OCI-LY7 (cell line): ENCODE measurements around the gene FGF18. TPM values are rescaled to one million over a fixed set of nuclear protein-coding genes. Genes with fewer than 3 reads are reported as not detected.

Experiments
- BruUV-seq: library from RNA; stranded (reverse); fragments of 400-500 nt; replicated peaks from 2 replicates; lab custom pipeline; 2021; lab: Mats Ljungman, UMichigan
- CTCF ChIA-PET: fragments of 300-600 bp; sonication (Branson Sonifier 250); formaldehyde crosslinking; loops from one replicate; lab custom pipeline; 2022; ENCODE audit warnings: antibody characterized with exemption; ENCODE audit not compliant: unreplicated experiment; lab: Charles Lee
- POLR2A ChIA-PET: fragments of 300-600 bp; sonication (Branson Sonifier 250); formaldehyde crosslinking; loops from one replicate; lab custom pipeline; 2022; ENCODE audit warnings: antibody characterized with exemption; lab: Charles Lee
- DNase-seq: peaks from one replicate; pipeline ENCODE4 v3.0.0-alpha.2; 2015; ENCODE audit warnings: low spot score
- H2AFZ ChIP-seq: fragments of 200-600 bp; sonication (generic), shearing (Covaris generic); 2 replicates; pipeline ENCODE4 v1.6.1; 2014; ENCODE audit warnings: mild to moderate bottlenecking, antibody characterized with exemption, low read length, moderate library complexity
- H3K27ac ChIP-seq: fragments of 200-600 bp; sonication (generic); 2 replicates; pipeline ENCODE4 v1.5.1; 2014; ENCODE audit warnings: mixed run types, low read depth, mild to moderate bottlenecking, moderate library complexity, low read length, inconsistent platforms; ENCODE audit not compliant: poor library complexity, severe bottlenecking
- H3K36me3 ChIP-seq: fragments of 200-600 bp; sonication (generic); 2 replicates; pipeline ENCODE4 v1.6.1; 2014; ENCODE audit warnings: mild to moderate bottlenecking, antibody characterized with exemption, low read length, moderate library complexity, mixed read lengths; ENCODE audit not compliant: insufficient read depth
- H3K4me1 ChIP-seq: fragments of 200-600 bp; sonication (generic); 2 replicates; pipeline ENCODE4 v1.5.1; 2014; ENCODE audit warnings: mild to moderate bottlenecking, low read length; ENCODE audit not compliant: insufficient read depth, poor library complexity, severe bottlenecking
- H3K4me2 ChIP-seq: fragments of 200-600 bp; sonication (generic); 2 replicates; pipeline ENCODE4 v1.6.1; 2014; ENCODE audit warnings: mild to moderate bottlenecking, low read length
- H3K4me3 ChIP-seq: fragments of 200-600 bp; sonication (generic); 2 replicates; pipeline ENCODE4 v1.5.1; 2014; ENCODE audit warnings: mild to moderate bottlenecking, low read depth, low read length; ENCODE audit not compliant: poor library complexity, severe bottlenecking
- H3K79me2 ChIP-seq: fragments of 200-600 bp; sonication (generic); 2 replicates; pipeline ENCODE4 v1.6.1; 2016; ENCODE audit warnings: low read depth, mild to moderate bottlenecking, low read length, moderate library complexity, mixed read lengths; ENCODE audit not compliant: insufficient read depth
- H3K9me2 ChIP-seq: fragments of 200-600 bp; sonication (generic); 2 replicates; pipeline ENCODE4 v1.6.1; 2016; ENCODE audit warnings: mild to moderate bottlenecking, low read length, mixed read lengths; ENCODE audit not compliant: insufficient read depth
- H3K9me3 ChIP-seq: fragments of 200-600 bp; sonication (generic); 2 replicates; pipeline ENCODE4 v1.6.1; 2014; ENCODE audit warnings: mild to moderate bottlenecking, mixed run types, low read length, mixed read lengths
- H4K20me1 ChIP-seq: fragments of 200-600 bp; sonication (generic); 2 replicates; pipeline ENCODE4 v1.6.1; 2014; ENCODE audit warnings: mild to moderate bottlenecking, antibody characterized with exemption, low read length, moderate library complexity, mixed read lengths; ENCODE audit not compliant: insufficient read depth
- EZH2phosphoT487 ChIP-seq: fragments of 200-600 bp; sonication (generic); IDR thresholded peaks from 2 replicates; pipeline ENCODE4 v1.6.1; 2018; ENCODE audit warnings: low read depth, borderline replicate concordance, mild to moderate bottlenecking, mixed run types, antibody characterized with exemption, low read length, moderate library complexity, mixed read lengths
- intact Hi-C: fragments of 100-400 bp; cut with micrococcal nuclease; formaldehyde crosslinking; loops from one replicate; pipeline ENCODE4 v1.10.0; 2022; ENCODE audit not compliant: unreplicated experiment
- total RNA-seq, 2 experiments: library from RNA; depleted of rRNA in 1 of 2; stranded (reverse); fragments of >200 nt in 1 of 2; shearing (Covaris generic) in 1 of 2; gene quantifications; 2 replicates each; pipeline ENCODE4 v1.2.3, GENCODE V29; 2014 to 2022
- TF ChIP-seq, protein P1 (sequence below): fragments of 200-600 bp; sonication (generic); conservative IDR thresholded peaks from 2 replicates; pipeline ENCODE4 v1.5.1; 2014; ENCODE audit warnings: mild to moderate bottlenecking, antibody characterized with exemption, low read length, moderate library complexity, mixed read lengths

Gene FGF18
- total RNA-seq, 2 experiments from 2014 or later = 0.16 TPM; not detected in 1

DNA sequence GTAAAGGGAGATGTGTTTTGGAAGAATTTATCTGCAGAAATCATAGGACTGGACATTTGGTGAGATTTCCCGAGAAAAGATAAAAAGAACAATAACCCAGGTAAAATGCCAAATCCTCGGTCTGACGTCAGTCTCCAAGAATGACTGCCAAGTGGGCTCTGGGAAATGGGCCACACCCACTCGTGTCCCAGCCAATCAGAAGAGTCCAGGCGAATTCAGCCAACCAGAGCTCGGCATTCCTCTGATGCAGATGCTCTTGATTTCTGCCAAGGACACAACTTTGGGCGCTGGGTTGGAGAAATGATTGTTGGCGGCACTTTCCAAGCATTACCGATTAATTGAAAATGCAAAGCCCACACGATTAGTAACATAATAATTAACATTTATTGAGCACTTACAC is 73.3 kb downstream of the FGF18 start:
- Histone ChIP-seq H3K27ac (no peak overlapping the region), H3K9me3 (no peaks in the 10 kb centered on the region), H3K79me2 (no peaks in the 10 kb centered on the region), H2AFZ (no peak overlapping the region), H4K20me1 (no peaks in the 10 kb centered on the region), H3K36me3 (no peaks in the 10 kb centered on the region), H3K4me3 (no peak overlapping the region), H3K4me1 (no peaks in the 10 kb centered on the region), H3K9me2 (no peaks in the 10 kb centered on the region), H3K4me2 (no peak overlapping the region)
- CTCF ChIA-PET = no interaction called here
- intact Hi-C loops = no loop called here
- POLR2A ChIA-PET = no interaction called here
- TF ChIP-seq, protein P1, sequence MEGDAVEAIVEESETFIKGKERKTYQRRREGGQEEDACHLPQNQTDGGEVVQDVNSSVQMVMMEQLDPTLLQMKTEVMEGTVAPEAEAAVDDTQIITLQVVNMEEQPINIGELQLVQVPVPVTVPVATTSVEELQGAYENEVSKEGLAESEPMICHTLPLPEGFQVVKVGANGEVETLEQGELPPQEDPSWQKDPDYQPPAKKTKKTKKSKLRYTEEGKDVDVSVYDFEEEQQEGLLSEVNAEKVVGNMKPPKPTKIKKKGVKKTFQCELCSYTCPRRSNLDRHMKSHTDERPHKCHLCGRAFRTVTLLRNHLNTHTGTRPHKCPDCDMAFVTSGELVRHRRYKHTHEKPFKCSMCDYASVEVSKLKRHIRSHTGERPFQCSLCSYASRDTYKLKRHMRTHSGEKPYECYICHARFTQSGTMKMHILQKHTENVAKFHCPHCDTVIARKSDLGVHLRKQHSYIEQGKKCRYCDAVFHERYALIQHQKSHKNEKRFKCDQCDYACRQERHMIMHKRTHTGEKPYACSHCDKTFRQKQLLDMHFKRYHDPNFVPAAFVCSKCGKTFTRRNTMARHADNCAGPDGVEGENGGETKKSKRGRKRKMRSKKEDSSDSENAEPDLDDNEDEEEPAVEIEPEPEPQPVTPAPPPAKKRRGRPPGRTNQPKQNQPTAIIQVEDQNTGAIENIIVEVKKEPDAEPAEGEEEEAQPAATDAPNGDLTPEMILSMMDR = no peak
- no TSS peak for BruUV-seq
- no peak for DNase-seq

DNA sequence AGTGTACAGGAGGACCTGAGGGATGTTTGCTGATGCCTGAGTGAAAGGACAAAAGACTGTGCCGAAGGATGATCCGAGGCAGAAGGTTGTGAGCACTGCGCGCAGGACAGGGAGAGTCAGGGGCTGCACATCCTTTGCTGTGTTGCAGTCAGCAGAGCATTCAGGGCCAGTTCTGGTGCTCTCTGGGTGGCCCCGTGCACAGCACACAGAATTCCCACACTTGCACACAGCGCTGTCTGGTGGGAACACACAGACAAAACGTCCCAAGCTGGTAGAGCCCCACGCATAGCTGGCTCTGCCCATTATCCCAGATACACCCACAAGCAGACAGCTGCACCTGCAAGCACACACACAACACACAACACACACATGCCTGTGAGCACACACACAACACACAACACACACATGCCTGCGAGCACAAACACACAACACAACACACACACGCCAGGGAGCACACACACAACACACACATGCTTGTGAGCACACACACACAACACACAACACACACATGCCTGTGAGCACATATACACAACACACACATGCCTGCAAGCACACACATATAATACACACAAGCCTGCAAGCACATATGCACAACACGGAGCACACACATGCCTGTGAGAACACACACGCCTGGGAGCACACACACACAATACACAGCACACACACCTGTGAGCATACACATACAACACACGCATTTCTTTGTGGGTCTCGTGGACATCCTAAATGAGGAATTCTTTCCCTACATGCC is 74.4 kb downstream of the FGF18 start:
- no TSS peak for BruUV-seq
- TF ChIP-seq, protein P1 = no peak
- TF ChIP-seq EZH2phosphoT487 = no peak
- no peaks in the 10 kb centered on the region for H3K9me2 ChIP-seq
- no peak for DNase-seq
- intact Hi-C loops = no loop called here
- H3K79me2 ChIP-seq = no peaks in the 10 kb centered on the region
- H4K20me1 ChIP-seq = no peaks in the 10 kb centered on the region
- H3K4me1 ChIP-seq = no peaks in the 10 kb centered on the region
- H3K4me2 ChIP-seq = no peak overlapping the region
- no peaks in the 10 kb centered on the region for H3K36me3 ChIP-seq
- ChIA-PET CTCF (no interaction called here), POLR2A (interaction anchor here (0.7 kb wide), 1 partner anchor 22 kb away, joined by 3 read pairs; no protein-coding TSS in a partner anchor)
- H2AFZ ChIP-seq = no peak overlapping the region
- no peak overlapping the region for H3K27ac ChIP-seq
- no peaks in the 10 kb centered on the region for H3K9me3 ChIP-seq
- no peak overlapping the region for H3K4me3 ChIP-seq

DNA sequence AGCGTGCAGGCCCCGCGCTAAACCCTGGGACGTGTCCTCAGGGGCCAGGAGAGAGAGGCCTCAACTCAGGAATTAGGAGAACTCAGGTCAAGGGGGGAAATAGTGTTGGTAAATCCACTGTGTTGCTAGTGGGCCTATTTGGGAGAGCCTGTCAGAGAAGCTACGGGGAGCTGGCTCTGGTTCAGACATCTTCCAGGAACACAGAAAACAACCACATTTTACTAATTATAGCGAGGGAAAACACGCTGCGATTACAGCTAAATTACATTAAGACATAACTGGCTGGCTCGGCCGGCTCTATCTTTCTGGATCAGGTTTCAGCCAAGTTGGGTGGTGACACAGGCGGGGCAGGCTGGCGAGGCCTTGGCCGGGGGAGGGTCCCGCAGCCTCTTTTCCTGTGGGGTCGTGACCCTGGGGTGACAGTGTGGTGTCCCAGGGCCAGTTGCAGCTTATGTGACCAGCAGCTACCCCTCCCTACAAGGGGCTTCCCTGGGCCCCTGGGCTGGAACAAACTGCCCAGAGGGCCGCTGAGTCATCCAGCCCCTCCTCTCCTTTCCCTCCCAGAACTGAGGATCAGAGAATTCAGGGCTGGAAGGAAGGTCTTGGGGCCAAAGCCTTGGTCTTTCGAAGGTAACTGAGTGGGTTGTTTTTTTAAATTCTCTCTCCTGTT is 75.1 kb downstream of the FGF18 start:
- H2AFZ ChIP-seq = no peak overlapping the region
- intact Hi-C loops = no loop called here

More for the DNA sequence above, 75.1 kb downstream of the FGF18 start:
- no peaks in the 10 kb centered on the region for H3K79me2 ChIP-seq
- H3K4me3 ChIP-seq = no peak overlapping the region
- no peaks in the 10 kb centered on the region for H3K9me3 ChIP-seq
- H4K20me1 ChIP-seq = no peaks in the 10 kb centered on the region
- no peak overlapping the region for H3K27ac ChIP-seq
- CTCF ChIA-PET = no interaction called here
- DNase-seq = no peak
- TF ChIP-seq, protein P1 = no peak
- TF ChIP-seq EZH2phosphoT487 = no peak
- H3K4me1 ChIP-seq = no peaks in the 10 kb centered on the region
- POLR2A ChIA-PET = no interaction called here
- no peaks in the 10 kb centered on the region for H3K9me2 ChIP-seq
- H3K36me3 ChIP-seq = no peaks in the 10 kb centered on the region
- no peak overlapping the region for H3K4me2 ChIP-seq
- BruUV-seq = no TSS peak
